HEK293T (cell line): ENCODE data around the gene NSD1.

Experiments
- FOXM1 ChIP-seq: fragments of 450-650 bp; IDR thresholded peaks from 2 replicates; pipeline ENCODE4 v1.6.1; 2017; ENCODE audit warnings: mild to moderate bottlenecking, borderline replicate concordance
- SP1 ChIP-seq: fragments of 450-650 bp; IDR thresholded peaks from 2 replicates; pipeline ENCODE4 v1.6.1; 2017
- TF ChIP-seq, protein P1 (sequence below): fragments of 450-650 bp; IDR thresholded peaks from 2 replicates; pipeline ENCODE4 v1.6.1; 2016

GRCh38 chr5:177089127-177089526, 44.4 kb upstream of the NSD1 start:
- TF ChIP-seq, protein P1, sequence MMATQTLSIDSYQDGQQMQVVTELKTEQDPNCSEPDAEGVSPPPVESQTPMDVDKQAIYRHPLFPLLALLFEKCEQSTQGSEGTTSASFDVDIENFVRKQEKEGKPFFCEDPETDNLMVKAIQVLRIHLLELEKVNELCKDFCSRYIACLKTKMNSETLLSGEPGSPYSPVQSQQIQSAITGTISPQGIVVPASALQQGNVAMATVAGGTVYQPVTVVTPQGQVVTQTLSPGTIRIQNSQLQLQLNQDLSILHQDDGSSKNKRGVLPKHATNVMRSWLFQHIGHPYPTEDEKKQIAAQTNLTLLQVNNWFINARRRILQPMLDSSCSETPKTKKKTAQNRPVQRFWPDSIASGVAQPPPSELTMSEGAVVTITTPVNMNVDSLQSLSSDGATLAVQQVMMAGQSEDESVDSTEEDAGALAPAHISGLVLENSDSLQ = no peak
- TF ChIP-seq SP1 (no peak), FOXM1 (no peak)
